Osteocyte (in vitro differentiated cells): ENCODE data around the gene ZMYND8. TPM values are rescaled to one million over a fixed set of nuclear protein-coding genes. Genes with fewer than 3 reads are reported as not detected.

Experiments used
- DNase-seq: peaks from one replicate; pipeline ENCODE4 v3.0.0; 2021; ENCODE audit warnings: mixed read lengths; ENCODE audit not compliant: unreplicated experiment; ENCODE audit errors: extremely low spot score
- H3K27ac Mint-ChIP-seq: one replicate; pipeline ENCODE4 v1.8.0; 2021; ENCODE audit warnings: mild to moderate bottlenecking, mixed read lengths; ENCODE audit not compliant: unreplicated experiment
- H3K27me3 Mint-ChIP-seq: one replicate; pipeline ENCODE4 v1.8.0; 2021; ENCODE audit warnings: mixed read lengths; ENCODE audit not compliant: unreplicated experiment
- H3K36me3 Mint-ChIP-seq: one replicate; pipeline ENCODE4 v1.8.0; 2021; ENCODE audit warnings: mixed read lengths; ENCODE audit not compliant: unreplicated experiment
- H3K4me1 Mint-ChIP-seq: one replicate; pipeline ENCODE4 v1.8.0; 2021; ENCODE audit warnings: mixed read lengths; ENCODE audit not compliant: unreplicated experiment
- H3K4me3 Mint-ChIP-seq: one replicate; pipeline ENCODE4 v1.8.0; 2021; ENCODE audit warnings: mild to moderate bottlenecking, moderate library complexity, mixed read lengths; ENCODE audit not compliant: unreplicated experiment
- H3K9me3 Mint-ChIP-seq: one replicate; pipeline ENCODE4 v1.8.0; 2021; ENCODE audit warnings: mixed read lengths; ENCODE audit not compliant: unreplicated experiment
- total RNA-seq: library from RNA; stranded (reverse); gene quantifications from 2 replicates; pipeline ENCODE4 v1.2.1, GENCODE V29; 2021
- TF ChIP-seq, protein P1 (sequence below): fragments of 200-600 bp; sonication (generic); IDR thresholded peaks from 2 replicates; pipeline ENCODE4 v1.5.0; 2021; ENCODE audit warnings: antibody characterized with exemption, mild to moderate bottlenecking, moderate library complexity

The ZMYND8 gene
- total RNA-seq, 1 donor from 2014 or later: 96.5 TPM

DNA sequence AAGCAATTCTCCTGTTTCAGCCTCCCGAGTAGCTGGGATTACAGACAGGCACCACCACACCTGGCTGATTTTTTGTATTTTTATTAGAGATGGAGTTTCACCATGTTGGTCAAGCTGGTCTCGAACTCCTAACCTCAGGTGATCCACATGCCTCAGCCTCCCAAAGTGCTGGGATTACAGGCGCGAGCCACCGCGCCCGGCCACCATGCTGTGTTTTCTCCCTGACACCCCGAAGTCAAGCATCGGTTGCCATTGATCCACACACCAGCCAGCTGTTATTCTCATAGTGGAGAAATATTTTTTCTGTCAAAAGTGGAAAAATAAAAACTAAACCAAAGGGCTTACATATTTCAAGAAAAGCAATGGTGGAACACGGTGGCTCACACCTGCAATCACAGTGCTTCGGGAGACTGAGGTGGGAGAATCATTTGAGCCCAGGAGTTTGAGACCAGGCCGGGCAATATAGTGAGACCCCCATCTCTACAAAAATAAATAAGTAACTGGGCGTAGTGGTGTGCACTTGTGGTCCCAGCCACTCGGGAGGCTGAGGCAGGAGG is 157.4 kb downstream of the ZMYND8 start:
- H3K27ac Mint-ChIP-seq: no peak overlapping the region
- H3K36me3 Mint-ChIP-seq: no peaks in the 10 kb centered on the region
- H3K27me3 Mint-ChIP-seq: no peaks in the 10 kb centered on the region
- no peak overlapping the region for H3K4me3 Mint-ChIP-seq
- H3K9me3 Mint-ChIP-seq: no peaks in the 10 kb centered on the region
- TF ChIP-seq, protein P1, sequence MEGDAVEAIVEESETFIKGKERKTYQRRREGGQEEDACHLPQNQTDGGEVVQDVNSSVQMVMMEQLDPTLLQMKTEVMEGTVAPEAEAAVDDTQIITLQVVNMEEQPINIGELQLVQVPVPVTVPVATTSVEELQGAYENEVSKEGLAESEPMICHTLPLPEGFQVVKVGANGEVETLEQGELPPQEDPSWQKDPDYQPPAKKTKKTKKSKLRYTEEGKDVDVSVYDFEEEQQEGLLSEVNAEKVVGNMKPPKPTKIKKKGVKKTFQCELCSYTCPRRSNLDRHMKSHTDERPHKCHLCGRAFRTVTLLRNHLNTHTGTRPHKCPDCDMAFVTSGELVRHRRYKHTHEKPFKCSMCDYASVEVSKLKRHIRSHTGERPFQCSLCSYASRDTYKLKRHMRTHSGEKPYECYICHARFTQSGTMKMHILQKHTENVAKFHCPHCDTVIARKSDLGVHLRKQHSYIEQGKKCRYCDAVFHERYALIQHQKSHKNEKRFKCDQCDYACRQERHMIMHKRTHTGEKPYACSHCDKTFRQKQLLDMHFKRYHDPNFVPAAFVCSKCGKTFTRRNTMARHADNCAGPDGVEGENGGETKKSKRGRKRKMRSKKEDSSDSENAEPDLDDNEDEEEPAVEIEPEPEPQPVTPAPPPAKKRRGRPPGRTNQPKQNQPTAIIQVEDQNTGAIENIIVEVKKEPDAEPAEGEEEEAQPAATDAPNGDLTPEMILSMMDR: no peak
- peaks cover 16% of the 10 kb centered on the region for H3K4me1 Mint-ChIP-seq
- DNase-seq: no peak

DNA sequence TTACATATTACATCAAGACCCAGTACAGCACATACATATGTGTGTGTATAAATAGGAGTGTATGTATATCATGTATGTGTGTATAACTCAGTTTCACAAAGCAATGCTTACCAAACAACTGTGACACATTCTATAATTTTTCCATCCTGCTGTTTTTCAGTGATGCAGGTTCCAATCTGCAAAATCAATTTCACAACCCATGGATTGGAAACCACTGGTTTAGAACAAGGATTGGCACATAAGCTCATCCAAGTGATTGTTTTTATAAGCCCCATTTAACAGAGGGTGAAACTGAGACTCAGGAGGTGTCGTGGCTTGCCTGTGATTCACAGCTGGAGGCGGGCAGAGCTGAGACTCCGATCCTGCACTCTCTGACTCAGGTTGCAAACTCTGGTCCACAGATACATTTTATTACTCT is 158.2 kb downstream of the ZMYND8 start:
- Mint-ChIP-seq H3K9me3 (no peaks in the 10 kb centered on the region), H3K27me3 (no peaks in the 10 kb centered on the region), H3K36me3 (no peaks in the 10 kb centered on the region), H3K4me1 (peaks cover 16% of the 10 kb centered on the region), H3K4me3 (no peak overlapping the region), H3K27ac (no peak overlapping the region)
- TF ChIP-seq, protein P1: no peak
- DNase-seq: no peak

DNA sequence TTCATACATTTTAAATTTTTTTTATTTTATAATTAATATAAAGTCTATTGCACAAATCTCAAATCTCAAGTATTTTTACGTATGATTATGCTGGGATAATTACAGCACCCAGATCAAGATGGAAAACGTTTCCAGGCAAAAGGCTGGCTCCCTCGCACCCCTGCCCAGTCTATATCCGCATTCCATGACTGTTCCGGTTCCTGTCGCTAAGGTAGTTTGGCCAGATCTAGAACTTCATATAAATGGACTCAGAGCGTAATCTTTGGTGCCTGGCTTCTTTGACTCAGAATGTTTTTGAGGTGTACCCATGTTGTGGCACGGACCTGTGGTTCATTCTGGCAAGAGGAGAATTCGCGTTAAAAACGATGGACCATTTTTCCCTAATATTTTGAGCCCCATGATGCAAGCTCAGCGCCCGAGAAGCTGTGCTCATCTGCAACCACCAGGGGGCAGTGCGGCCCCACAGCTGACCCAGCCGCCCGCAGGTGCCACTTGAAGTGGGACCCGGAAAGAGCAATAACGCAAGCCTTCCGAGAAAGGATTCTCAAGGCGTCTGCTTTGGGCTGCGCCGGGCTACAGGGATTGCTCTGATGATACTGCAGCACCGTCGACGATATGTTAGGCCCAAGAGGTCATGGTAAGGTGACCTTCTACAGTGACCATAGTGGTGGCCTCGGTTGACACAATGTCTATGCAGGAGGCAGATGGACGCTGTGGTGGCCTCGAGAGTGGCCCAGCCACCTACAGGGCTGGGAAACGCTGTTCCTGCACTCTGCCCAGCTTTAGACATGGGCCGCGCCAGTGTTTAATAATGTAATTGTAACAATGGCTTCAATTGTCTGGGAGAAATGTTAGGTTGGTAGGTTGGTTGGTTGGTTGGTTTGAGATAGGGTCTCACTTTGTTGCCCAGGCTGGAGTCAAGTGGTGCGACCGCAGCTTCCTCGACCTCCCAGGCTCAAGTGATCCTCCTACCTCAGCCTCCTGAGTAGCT is 160.1 kb downstream of the ZMYND8 start:
- no peak overlapping the region for H3K4me3 Mint-ChIP-seq
- peak; percentile 92 for DNase-seq
- H3K4me1 Mint-ChIP-seq: peaks cover 16% of the 10 kb centered on the region
- TF ChIP-seq, protein P1: peak; percentile 98
- H3K9me3 Mint-ChIP-seq: no peaks in the 10 kb centered on the region
- no peak overlapping the region for H3K27ac Mint-ChIP-seq
- no peaks in the 10 kb centered on the region for H3K27me3 Mint-ChIP-seq
- H3K36me3 Mint-ChIP-seq: peaks cover 2% of the 10 kb centered on the region

DNA sequence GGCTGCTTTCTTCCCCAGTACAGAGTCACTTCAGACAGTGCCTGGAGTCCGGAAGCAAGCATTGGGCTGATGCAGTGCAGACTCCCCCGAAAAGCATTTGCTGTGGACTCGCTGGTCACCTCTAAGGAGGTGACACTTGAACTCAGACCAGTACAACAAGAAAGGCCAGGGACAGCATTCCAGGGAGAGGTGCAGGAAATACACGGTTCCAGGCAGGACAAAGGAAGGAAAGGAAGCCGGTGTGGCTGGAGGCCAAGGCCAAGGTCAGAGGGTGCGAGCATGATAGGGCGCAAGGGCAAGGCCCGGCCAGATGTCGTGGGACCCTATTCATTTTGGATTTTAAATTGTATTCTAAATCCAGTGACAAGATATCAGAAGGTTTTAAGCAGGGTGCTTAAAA is 160.9 kb downstream of the ZMYND8 start:
- TF ChIP-seq, protein P1: no peak
- Mint-ChIP-seq H3K27me3 (no peaks in the 10 kb centered on the region), H3K4me1 (peaks cover 16% of the 10 kb centered on the region), H3K27ac (no peak overlapping the region), H3K36me3 (peaks cover 2% of the 10 kb centered on the region), H3K9me3 (no peaks in the 10 kb centered on the region), H3K4me3 (no peak overlapping the region)
- no peak for DNase-seq

DNA sequence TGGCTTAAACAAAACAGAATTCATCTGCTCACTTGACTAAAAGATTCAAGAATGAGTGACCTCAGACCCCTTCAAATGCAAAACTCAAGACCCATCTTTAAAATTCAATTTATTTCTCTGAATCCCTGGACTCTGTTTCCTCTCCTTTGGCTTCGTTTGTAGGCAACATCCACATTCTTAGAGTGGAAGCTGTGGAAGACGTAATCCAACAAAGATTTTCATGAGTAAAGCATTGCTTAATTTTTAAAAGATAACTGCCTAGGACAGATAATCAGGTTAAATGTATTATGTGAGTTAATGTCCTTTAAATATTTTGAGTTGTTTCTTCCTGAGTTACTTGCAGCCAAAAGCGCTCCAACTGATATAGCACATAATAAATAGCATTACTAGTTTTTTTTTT is 164.5 kb downstream of the ZMYND8 start:
- Mint-ChIP-seq H3K4me1 (peaks cover 10% of the 10 kb centered on the region), H3K9me3 (no peaks in the 10 kb centered on the region), H3K27ac (no peak overlapping the region), H3K36me3 (peaks cover 2% of the 10 kb centered on the region), H3K27me3 (peaks cover 15% of the 10 kb centered on the region), H3K4me3 (no peak overlapping the region)
- TF ChIP-seq, protein P1: no peak
- DNase-seq: no peak
